ENCODE measurements around the gene CDR2L.
"Not testable (repeated sequence)": the region's sequence is repeated elsewhere in the genome, so short reads cannot be mapped to it uniquely, and the experiment has no call there.

CDR2L gene

GRCh38 chr17:74982663-74983313 is 4.6 kb upstream of the CDR2L start:
- not testable (repeated sequence) for DNase-seq

- DNase-seq, result no peak
Measured at GRCh38 chr17:74986206-74986576, 1.2 kb upstream of the CDR2L start.

- DNase-seq, result no peak
Measured at GRCh38 chr17:74987909-74988711, 678 bp downstream of the CDR2L start.

- no peak for DNase-seq
Measured at GRCh38 chr17:74990581-74991105, 3.2 kb downstream of the CDR2L start.

- no peak for DNase-seq
Measured at GRCh38 chr17:74992223-74992622, 4.8 kb downstream of the CDR2L start.

- DNase-seq, result no peak
Measured at GRCh38 chr17:74994440-74994839, 7.0 kb downstream of the CDR2L start.

- DNase-seq, result no peak
Measured at GRCh38 chr17:74995847-74996246, 8.4 kb downstream of the CDR2L start.

- DNase-seq, result no peak
Measured at GRCh38 chr17:74998783-74999182, 11.4 kb downstream of the CDR2L start.

GRCh38 chr17:74999523-74999922 is 12.1 kb downstream of the CDR2L start:
- no peak for DNase-seq

GRCh38 chr17:75001915-75002843 is 14.7 kb downstream of the CDR2L start:
- no peak for DNase-seq

GRCh38 chr17:75003070-75003956 is 15.9 kb downstream of the CDR2L start:
- DNase-seq, result no peak

- no peak for DNase-seq
Measured at GRCh38 chr17:75003957-75004355, 16.5 kb downstream of the CDR2L start.

GRCh38 chr17:75004371-75004770 is 16.9 kb downstream of the CDR2L start:
- no peak for DNase-seq

GRCh38 chr17:75005291-75005690 is 17.9 kb downstream of the CDR2L start:
- DNase-seq, result no peak

- not testable (repeated sequence) for DNase-seq
Measured at GRCh38 chr17:75006084-75006483, 18.7 kb downstream of the CDR2L start.

- DNase-seq, result no peak
Measured at GRCh38 chr17:75006653-75007052, 19.2 kb downstream of the CDR2L start.

GRCh38 chr17:75008373-75008772 is 20.9 kb downstream of the CDR2L start:
- DNase-seq, result no peak

GRCh38 chr17:75009139-75009724 is 21.8 kb downstream of the CDR2L start:
- DNase-seq, result no peak

- no peak for DNase-seq
Measured at GRCh38 chr17:75010683-75011400, 23.4 kb downstream of the CDR2L start.

- DNase-seq, result no peak
Measured at GRCh38 chr17:75011401-75012095, 24.1 kb downstream of the CDR2L start.

GRCh38 chr17:75012096-75012345 is 24.6 kb downstream of the CDR2L start:
- no peak for DNase-seq
